Measurements from ENCODE around the gene RBL1. TPM values are rescaled to one million over a fixed set of nuclear protein-coding genes. Genes with fewer than 3 reads are reported as not detected.
"Not testable (repeated sequence)": the region's sequence is repeated elsewhere in the genome, so short reads cannot be mapped to it uniquely, and the experiment has no call there.

Gene RBL1
- total RNA-seq, 2 donors from 2014 or later = 2.1 to 2.4 TPM

GRCh38 chr20:37072293-37073196 lies 23.3 kb downstream of the RBL1 start:
- no peaks in the 10 kb centered on the region for H3K36me3 ChIP-seq

GRCh38 chr20:37071481-37071911 lies 24.3 kb downstream of the RBL1 start:
- Histone ChIP-seq H3K4me1 (no peaks in the 10 kb centered on the region), H3K36me3 (peaks cover 3% of the 10 kb centered on the region), H3K27me3 (no peaks in the 10 kb centered on the region), H3K4me3 (no peak overlapping the region), H3K9me3 (peaks cover 0 to 6% of the 10 kb centered on the region in 2 donors), H3K27ac (no peak overlapping the region)
- TF ChIP-seq CTCF (IDR thresholded peaks at IDR 0.05) = no peak
- DNase-seq (ENCODE audit: low spot score) = no peak

More at GRCh38 chr20:37072293-37073196, 23.3 kb downstream of the RBL1 start:
- Histone ChIP-seq H3K9me3 (peaks cover 0 to 6% of the 10 kb centered on the region in 2 donors), H3K4me1 (no peaks in the 10 kb centered on the region), H3K27ac (no peak overlapping the region), H3K27me3 (no peaks in the 10 kb centered on the region), H3K4me3 (no peak overlapping the region)
- no peak for TF ChIP-seq CTCF (IDR thresholded peaks at IDR 0.05)
- DNase-seq (ENCODE audit: low spot score) = no peak

DNA sequence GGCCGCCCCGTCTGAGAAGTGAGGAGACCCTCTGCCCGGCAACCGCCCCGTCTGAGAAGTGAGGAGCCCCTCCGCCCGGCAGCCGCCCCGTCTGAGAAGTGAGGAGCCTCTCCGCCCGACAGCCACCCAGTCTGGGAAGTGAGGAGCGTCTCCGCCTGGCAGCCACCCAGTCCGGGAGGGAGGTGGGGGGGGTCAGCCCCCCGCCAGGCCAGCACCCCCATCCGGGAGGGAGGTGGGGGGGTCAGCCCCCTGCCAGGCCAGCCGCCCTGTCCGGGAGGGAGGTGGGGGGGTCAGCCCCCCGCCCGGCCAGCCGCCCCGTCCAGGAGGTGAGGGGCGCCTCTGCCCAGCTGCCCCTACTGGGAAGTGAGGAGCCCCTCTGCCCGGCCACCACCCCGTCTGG lies 26.2 kb downstream of the RBL1 start:
- H3K36me3 ChIP-seq; H3K9me3 ChIP-seq; H3K27ac ChIP-seq; H3K4me1 ChIP-seq; H3K4me3 ChIP-seq; DNase-seq (ENCODE audit: low spot score); H3K27me3 ChIP-seq: not testable (repeated sequence)

DNA sequence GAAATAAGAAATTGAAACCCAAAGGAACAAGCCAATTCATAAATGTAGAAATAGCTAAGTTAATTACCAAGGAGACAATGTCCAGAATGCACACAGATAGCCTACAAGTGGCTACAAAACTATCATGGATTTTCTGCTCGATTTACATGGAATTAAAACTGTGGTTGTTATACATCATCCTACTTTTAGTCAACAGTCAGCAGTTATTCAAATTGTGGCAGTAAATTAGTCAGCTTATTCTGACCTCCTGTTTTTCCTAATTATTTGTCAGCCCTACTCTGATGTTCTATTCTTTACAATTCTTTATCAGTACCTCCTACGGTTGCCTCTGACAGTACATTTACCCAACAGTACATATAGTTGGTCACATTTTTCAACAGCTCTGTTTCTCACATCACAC lies 29.6 kb downstream of the RBL1 start:
- no peaks in the 10 kb centered on the region for H3K9me3 ChIP-seq
- H3K4me3 ChIP-seq = no peak overlapping the region
- H3K27me3 ChIP-seq = no peaks in the 10 kb centered on the region
- peaks cover 8% of the 10 kb centered on the region for H3K36me3 ChIP-seq
- TF ChIP-seq CTCF (IDR thresholded peaks at IDR 0.05) = no peak
- no peaks in the 10 kb centered on the region for H3K4me1 ChIP-seq
- no peak overlapping the region for H3K27ac ChIP-seq
- DNase-seq (ENCODE audit: low spot score) = no peak

DNA sequence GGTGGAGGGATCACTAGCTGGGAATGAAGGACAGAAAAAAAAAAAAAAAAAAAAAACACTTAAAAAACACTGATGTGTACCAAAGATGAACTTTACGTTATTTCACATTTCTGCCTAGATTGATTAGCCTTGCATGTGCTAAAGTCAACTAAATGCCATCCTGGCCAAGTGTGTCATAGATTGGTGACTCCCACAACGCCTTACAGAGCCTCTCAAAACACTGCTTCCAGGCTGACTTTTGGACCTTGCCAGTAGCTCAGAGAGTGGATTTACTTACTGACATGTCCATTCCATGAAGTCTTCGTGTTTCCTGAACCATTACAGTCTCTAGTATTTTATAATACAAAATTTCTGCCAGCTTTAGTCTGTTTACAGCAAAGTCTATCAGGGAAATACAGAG lies 40.5 kb downstream of the RBL1 start:
- Histone ChIP-seq H3K27me3 (no peaks in the 10 kb centered on the region), H3K36me3 (peaks cover 27% of the 10 kb centered on the region), H3K4me3 (no peak overlapping the region), H3K9me3 (no peaks in the 10 kb centered on the region), H3K4me1 (no peaks in the 10 kb centered on the region), H3K27ac (no peak overlapping the region)
- no peak for TF ChIP-seq CTCF (IDR thresholded peaks at IDR 0.05)
- DNase-seq (ENCODE audit: low spot score) = no peak

- Histone ChIP-seq H3K36me3 (peaks cover 15% of the 10 kb centered on the region), H3K4me1 (no peaks in the 10 kb centered on the region), H3K27ac (no peak overlapping the region), H3K9me3 (no peaks in the 10 kb centered on the region), H3K4me3 (no peak overlapping the region), H3K27me3 (no peaks in the 10 kb centered on the region)
- no peak for TF ChIP-seq CTCF (IDR thresholded peaks at IDR 0.05)
- no peak for DNase-seq (ENCODE audit: low spot score)
These were observed 42.4 kb downstream of the RBL1 start for GRCh38 chr20:37053230-37053950.
